Upper lobe of left lung (tissue), 4 donors: Measurements from ENCODE around the gene ZFP28.

Experiments
- EP300 ChIP-seq, 4 donors: sonication (generic); formaldehyde crosslinking; IDR thresholded peaks; one replicate each; pipeline ENCODE4 v1.5.1; 2017; ENCODE audit warnings: antibody characterized with exemption in 4 of 4, control low read depth in 2 of 4
- POLR2A ChIP-seq, 4 donors: fragments of 450-650 bp; IDR thresholded peaks; one replicate each; pipeline ENCODE4 v1.5.1; 2016 to 2017; ENCODE audit warnings: antibody characterized with exemption in 4 of 4, mild to moderate bottlenecking in 2 of 4
- POLR2AphosphoS5 ChIP-seq, 2 donors: sonication (generic); formaldehyde crosslinking; IDR thresholded peaks; one replicate each; pipeline ENCODE4 v1.5.1; 2017; ENCODE audit warnings: antibody characterized with exemption in 2 of 2
- TF ChIP-seq, protein P1 (sequence below), 6 experiments: fragments of 450-650 bp in 4 of 6; fragments of 200-600 bp in 2 of 6; sonication (generic) in 2 of 6; IDR thresholded peaks; one replicate each; pipeline ENCODE4 v1.5.1; 2016 to 2019; ENCODE audit warnings: antibody characterized with exemption in 6 of 6

DNA sequence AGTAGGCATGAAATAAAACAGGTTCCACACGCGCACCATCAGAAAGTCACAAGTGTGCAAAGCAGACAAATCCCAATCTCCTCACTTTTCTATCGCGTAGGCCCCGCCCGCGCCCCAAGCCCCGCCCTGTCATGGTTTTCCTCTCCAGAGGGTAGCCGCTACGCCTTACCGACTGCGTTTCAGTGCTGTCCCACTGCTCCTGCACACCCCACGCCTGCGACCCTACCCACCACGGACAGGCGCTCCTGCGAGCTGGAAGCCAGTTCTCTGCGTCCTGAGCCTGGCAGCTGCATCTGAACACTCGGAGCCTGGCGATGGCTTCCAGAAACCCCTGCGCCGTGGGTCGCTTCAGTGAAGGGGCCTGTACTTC lies 28.1 kb downstream of the ZFP28 start:
- TF ChIP-seq, protein P1, sequence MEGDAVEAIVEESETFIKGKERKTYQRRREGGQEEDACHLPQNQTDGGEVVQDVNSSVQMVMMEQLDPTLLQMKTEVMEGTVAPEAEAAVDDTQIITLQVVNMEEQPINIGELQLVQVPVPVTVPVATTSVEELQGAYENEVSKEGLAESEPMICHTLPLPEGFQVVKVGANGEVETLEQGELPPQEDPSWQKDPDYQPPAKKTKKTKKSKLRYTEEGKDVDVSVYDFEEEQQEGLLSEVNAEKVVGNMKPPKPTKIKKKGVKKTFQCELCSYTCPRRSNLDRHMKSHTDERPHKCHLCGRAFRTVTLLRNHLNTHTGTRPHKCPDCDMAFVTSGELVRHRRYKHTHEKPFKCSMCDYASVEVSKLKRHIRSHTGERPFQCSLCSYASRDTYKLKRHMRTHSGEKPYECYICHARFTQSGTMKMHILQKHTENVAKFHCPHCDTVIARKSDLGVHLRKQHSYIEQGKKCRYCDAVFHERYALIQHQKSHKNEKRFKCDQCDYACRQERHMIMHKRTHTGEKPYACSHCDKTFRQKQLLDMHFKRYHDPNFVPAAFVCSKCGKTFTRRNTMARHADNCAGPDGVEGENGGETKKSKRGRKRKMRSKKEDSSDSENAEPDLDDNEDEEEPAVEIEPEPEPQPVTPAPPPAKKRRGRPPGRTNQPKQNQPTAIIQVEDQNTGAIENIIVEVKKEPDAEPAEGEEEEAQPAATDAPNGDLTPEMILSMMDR (IDR thresholded peaks at IDR 0.05), result no peak
- no peak for TF ChIP-seq EP300 (IDR thresholded peaks at IDR 0.05)
- no peak for TF ChIP-seq POLR2A (IDR thresholded peaks at IDR 0.05)
- TF ChIP-seq POLR2AphosphoS5 (IDR thresholded peaks at IDR 0.05), result no peak
